ENCODE measurements around the gene POR.

POR gene

DNA sequence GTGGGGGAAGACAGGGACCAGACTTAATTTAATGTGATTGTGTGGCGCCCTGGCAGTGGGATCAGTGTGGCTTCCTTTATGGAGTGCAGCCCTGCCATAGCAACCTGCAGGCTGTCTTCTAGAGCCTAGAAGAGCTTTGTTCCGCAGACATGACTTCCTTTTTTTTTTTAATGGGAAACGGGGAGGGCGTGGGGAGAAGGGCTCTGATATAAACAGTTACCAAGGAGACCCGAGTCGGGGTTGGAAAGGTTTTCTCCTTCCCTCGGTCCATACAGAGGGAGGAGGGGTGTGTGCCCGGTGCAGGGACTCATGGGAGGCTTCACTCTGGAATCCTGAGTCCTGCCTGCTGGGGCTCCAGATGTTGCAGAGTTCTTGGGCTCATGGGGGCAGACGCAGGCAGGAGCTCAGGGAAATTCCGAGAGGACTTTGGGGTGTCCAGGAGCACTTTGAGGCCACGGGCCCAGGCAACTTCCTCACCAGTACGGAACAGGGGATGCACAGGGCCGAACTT, 52.6 kb downstream of the POR start:
- in situ Hi-C loops (cut with HindIII; ENCODE audit: low pct_unique_long_range_greater_than_20kb, low sequenced_read_pairs) = no loop called here
- no peak for TF ChIP-seq JUND (IDR thresholded peaks at IDR 0.05; ENCODE audit: low read depth)
- no peak for DNase-seq (ENCODE audit: low read depth in 1 of 2, low spot score in 1 of 2)

DNA sequence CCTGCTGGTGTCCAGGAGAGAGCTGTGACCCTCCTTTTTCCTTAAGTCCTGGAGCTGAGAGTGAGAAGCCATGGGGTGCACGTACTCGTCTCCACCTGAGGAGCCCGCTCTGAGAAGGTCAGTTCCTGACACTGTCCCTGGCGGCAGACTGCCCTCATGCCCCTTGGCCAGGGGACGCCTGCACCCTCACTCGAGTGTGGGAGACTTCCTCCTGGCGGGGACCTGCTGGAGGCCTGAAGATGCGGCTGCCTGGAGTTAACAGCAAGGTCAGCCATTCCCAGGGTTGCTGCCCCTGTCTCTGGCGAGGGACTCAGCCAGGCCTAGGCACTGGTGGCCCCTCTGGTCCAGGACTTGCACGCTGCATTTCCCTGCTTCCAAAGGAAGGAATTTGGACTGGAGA, 53.1 kb downstream of the POR start:
- TF ChIP-seq JUND (IDR thresholded peaks at IDR 0.05; ENCODE audit: low read depth) = no peak
- DNase-seq (ENCODE audit: low read depth in 1 of 2, low spot score in 1 of 2) = no peak
- in situ Hi-C loops (cut with HindIII; ENCODE audit: low pct_unique_long_range_greater_than_20kb, low sequenced_read_pairs) = no loop called here

DNA sequence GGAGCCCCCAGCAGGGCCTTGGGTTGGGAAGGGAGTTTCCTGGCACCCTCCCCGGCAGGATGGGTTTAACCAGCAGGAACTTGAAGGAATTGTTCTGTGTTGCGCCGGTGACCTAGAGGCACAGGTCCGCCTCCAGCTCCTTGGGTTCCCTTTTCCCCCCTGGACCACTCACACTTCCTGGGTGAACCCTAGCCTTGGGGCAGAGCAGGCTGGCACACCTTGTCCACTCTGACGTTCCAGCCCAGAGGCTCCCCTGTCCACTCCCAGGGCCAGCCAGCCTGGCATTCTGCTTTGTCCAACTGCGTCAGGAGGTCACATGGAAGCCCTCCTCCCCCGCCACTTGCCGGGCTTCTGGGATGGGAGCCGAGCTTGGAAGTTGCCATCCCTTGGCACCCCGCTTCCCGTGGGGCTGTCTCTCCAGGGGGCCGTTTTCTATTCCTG, 53.6 kb downstream of the POR start:
- no peak for TF ChIP-seq JUND (IDR thresholded peaks at IDR 0.05; ENCODE audit: low read depth)
- DNase-seq (ENCODE audit: low read depth in 1 of 2, low spot score in 1 of 2) = no peak
- in situ Hi-C loops (cut with HindIII; ENCODE audit: low pct_unique_long_range_greater_than_20kb, low sequenced_read_pairs) = no loop called here

DNA sequence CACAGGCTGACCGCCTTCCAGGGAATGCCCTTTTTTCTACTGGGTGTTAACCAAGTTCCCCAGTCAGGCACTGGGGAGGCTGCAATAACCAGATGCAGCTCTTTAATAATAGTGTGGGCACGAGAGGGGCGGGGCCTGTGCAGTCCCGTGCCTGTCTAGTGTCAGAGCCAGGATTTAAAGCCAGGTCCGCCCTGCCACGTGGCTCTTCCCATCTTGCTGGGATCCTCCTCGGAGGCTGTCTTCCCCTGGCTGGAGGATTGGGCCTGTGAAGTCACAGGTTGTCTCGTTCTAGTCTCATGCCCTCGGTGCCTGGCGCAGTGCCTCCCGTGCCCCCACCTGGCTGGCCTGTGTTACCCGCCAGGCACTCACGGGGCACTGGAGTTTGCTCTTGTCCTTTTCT, 54.2 kb downstream of the POR start:
- in situ Hi-C loops (cut with HindIII; ENCODE audit: low pct_unique_long_range_greater_than_20kb, low sequenced_read_pairs) = no loop called here
- DNase-seq (ENCODE audit: low read depth in 1 of 2, low spot score in 1 of 2) = no peak
- TF ChIP-seq JUND (IDR thresholded peaks at IDR 0.05; ENCODE audit: low read depth) = no peak

DNA sequence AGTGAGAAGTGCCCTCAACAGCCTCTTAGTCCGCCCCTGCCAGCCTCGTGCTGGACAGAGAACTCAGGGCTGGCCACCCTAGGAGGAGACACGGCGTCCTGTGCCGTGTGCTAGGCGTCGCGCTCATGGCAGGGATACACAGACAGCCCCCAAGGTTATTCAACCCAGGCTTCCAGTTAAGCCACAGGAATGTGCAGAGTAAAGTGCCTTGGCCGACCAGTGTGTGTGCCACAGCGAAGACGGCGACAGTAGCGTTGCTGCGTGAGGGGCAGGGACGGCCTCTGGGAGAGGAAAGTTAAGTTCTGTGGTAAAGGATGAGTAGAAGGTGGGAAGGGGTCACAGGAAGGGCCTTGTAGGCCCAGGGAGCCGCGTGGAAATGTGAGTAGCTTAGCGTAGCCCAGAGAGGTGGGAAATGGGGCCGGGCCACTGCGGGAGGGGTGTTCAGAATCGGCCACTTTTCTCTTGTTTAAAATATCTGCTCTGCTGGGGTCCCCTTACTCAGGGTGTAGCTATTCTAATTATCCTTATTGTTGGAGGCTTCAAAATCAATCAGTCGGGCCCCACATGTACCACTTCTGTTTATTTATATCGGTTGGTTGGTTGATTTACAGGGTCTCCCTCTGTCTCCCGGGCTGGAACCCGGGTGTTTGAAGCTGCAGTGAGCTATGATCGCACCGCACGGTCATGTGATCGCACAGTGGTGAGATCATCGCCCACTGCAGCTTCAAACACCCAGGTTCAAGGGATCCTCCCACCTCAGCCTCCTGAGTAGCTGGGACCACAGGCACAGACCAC, 54.9 kb downstream of the POR start:
- no peak for TF ChIP-seq JUND (IDR thresholded peaks at IDR 0.05; ENCODE audit: low read depth)
- in situ Hi-C loops (cut with HindIII; ENCODE audit: low pct_unique_long_range_greater_than_20kb, low sequenced_read_pairs) = no loop called here
- no peak for DNase-seq (ENCODE audit: low read depth in 1 of 2, low spot score in 1 of 2)

DNA sequence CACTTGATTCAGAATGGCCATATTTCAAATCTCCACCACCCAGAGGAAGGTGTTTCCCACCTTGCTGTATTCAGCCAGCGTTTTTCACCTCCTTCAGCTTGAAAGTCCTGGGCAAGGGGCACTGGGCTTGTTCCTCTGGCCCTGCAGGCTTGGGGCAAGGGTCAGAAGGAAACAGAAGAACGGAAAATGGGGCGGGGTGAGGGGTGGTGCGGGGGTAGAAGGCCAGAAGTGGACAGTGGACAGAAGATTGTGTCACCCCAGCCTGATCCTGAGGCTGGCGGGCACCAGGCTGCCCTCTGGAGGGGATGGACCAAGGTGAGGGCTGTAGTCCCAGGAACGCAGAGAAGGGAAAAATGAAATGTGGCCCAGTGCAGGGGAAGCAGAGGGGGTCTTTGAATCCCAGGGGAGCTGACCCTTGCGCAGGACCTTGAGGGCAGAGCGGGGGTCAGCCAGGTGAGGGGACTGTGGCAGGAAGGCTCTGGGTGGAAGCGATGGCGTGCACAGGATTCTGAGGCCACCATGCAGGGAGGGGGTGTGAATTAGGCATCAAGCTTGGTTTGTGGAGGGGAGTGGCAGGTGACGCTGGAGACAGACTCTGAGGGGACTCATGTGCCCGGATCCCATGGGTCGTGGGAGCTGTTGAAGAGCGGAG, 56.5 kb downstream of the POR start:
- DNase-seq (ENCODE audit: low read depth in 1 of 2, low spot score in 1 of 2) = no peak
- in situ Hi-C loops (cut with HindIII; ENCODE audit: low pct_unique_long_range_greater_than_20kb, low sequenced_read_pairs) = no loop called here
- TF ChIP-seq JUND (IDR thresholded peaks at IDR 0.05; ENCODE audit: low read depth) = no peak

DNA sequence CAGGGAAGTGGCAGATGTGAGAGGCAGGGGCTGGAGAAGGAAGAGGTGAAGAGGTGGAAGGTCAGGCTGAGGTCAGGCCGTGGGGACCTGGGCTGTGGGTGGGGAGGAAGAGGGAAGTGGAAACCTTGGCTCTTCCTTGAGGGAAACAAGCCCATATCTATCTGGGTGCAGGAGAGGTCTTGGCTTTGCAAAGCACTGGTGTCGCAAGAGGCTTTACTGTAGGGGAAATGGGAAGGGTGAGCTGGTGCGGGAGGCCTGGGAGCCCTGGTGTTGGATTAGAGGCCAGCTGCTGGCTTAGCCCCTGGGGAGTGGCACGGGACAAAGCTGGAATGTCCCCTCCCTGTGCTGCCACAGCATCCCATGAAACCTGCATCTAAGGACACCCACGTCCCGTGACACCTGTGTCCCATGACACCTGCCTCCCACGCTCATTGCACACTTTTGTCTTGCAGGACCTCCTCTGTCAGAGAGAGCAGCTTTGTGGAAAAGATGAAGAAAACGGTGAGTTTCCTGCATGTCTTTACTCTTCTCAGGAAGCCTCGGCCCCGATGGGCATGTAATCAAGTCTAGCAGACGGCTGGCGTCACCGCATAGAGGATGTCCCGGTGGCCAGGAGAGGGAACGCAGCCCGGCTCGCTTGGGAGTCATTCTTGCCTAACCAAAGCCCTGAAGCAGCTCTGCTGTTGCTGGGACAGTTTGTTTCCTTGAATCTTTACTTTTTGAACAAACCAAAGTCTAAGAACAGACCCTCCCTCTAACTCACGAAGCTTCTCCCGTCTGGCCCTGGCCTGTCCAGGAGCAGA, 57.2 kb downstream of the POR start:
- peak in 1 of 2 experiments; percentile 52 for DNase-seq (ENCODE audit: low read depth in 1 of 2, low spot score in 1 of 2)
- in situ Hi-C loops (cut with HindIII; ENCODE audit: low pct_unique_long_range_greater_than_20kb, low sequenced_read_pairs) = no loop called here
- no peak for TF ChIP-seq JUND (IDR thresholded peaks at IDR 0.05; ENCODE audit: low read depth)

DNA sequence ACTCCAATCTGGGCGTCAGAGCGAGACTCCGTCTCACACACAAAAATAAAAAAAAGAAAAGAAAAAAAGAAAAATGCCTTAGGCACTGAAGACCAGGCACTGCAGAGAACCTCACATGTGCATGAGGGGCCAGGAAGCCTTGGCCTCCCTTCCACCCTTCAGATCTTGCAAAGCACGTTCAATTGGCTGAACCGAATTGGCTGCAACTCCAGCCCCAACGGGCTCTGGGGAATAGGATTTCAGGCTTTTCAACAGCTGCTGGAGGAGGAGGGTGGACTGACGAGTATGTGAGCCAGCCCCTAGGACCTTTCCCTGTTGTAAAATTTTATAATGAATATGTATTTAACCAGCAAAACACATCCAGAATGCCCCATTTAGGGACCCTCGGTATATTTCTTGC, 62.8 kb downstream of the POR start:
- TF ChIP-seq JUND (IDR thresholded peaks at IDR 0.05; ENCODE audit: low read depth) = no peak
- in situ Hi-C loops (cut with HindIII; ENCODE audit: low pct_unique_long_range_greater_than_20kb, low sequenced_read_pairs) = no loop called here
- no peak for DNase-seq (ENCODE audit: low read depth in 1 of 2, low spot score in 1 of 2)

DNA sequence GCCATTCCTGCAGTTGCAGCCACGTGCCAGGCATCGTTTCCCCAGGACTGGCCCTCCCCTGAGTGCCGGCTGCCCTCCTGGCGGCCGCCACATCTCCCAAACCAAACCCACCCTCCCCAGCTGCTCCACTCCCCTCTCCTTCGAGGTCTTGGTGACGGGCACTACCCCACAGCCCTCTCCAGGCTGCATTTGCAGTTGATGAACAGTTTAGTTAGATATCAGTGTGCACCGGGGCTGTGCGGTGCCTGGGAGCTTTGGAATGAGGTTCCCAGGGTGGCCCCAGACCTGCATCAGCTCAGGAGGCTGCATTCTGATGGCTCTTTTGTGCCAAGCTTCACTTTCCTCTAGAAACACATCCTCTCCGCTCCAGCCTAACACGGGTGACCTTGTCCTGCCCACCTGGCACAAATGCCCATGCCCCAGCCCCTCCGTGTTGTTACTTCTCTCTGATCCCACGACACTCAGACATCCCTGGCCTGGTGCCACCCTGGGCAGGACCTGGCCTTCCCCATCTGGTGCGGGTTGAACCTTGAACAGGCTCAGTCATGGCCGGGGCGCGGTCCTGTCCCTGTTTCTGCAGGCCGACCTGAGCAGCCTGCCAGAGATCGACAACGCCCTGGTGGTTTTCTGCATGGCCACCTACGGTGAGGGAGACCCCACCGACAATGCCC, 64.9 kb downstream of the POR start:
- no peak for TF ChIP-seq JUND (IDR thresholded peaks at IDR 0.05; ENCODE audit: low read depth)
- in situ Hi-C loops (cut with HindIII; ENCODE audit: low pct_unique_long_range_greater_than_20kb, low sequenced_read_pairs) = no loop called here
- no peak for DNase-seq (ENCODE audit: low read depth in 1 of 2, low spot score in 1 of 2)

DNA sequence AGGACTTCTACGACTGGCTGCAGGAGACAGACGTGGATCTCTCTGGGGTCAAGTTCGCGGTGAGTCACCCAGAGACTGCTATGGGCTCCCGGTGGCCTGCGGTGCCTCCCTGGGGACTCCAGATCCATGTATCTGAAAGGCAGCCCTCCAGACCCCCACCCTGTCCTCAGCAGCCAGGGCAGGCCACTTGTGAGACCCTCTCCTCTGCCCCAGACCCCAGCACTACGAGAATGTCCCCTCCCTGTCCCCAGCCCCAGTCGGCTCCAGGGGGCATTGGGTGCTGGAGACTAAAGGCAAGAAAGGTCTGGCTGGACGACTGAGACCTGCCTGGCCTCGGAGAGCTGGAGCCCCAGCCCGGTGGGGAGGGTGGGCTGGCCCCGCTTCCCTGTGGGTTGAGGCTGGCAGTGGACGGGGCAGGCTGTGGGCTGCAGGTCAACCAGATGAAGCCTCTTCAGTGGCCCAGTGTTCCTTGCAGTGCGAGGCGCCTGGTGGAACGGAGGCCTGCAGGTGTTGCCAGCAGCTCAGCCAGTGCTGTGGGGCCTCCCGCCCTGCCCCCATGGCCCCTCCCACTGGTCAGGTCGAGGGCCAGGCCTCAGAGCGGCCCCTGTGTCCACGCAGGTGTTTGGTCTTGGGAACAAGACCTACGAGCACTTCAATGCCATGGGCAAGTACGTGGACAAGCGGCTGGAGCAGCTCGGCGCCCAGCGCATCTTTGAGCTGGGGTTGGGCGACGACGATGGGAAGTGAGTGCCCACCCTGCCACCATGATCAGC, 65.7 kb downstream of the POR start:
- no peak for DNase-seq (ENCODE audit: low read depth in 1 of 2, low spot score in 1 of 2)
- TF ChIP-seq JUND (IDR thresholded peaks at IDR 0.05; ENCODE audit: low read depth) = no peak
- in situ Hi-C loops (cut with HindIII; ENCODE audit: low pct_unique_long_range_greater_than_20kb, low sequenced_read_pairs) = no loop called here

DNA sequence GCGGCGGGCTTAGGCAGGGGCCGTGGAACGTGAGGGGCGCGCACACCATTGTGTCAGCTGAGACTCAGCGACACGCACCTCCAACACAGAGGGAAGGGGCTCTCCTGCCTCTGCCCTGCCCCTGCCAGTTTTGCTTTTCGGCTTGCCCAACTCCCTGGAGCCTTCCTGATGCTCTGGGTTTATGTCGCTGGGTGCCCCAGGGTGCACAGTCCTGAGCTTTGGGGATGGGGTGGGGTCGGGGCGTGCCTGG, 66.2 kb downstream of the POR start:
- no peak for TF ChIP-seq JUND (IDR thresholded peaks at IDR 0.05; ENCODE audit: low read depth)
- in situ Hi-C loops (cut with HindIII; ENCODE audit: low pct_unique_long_range_greater_than_20kb, low sequenced_read_pairs) = no loop called here

More for the DNA sequence above, 66.2 kb downstream of the POR start:
- no peak for DNase-seq (ENCODE audit: low read depth in 1 of 2, low spot score in 1 of 2)
